Endothelial cell of hepatic sinusoid (primary cell): ENCODE results near the gene KCNG3.

Experiments used
- in situ Hi-C: cut with HindIII; loops from 2 replicates; pipeline ENCODE4 v1.10.0; 2017; ENCODE audit warnings: low sequenced_read_pairs

The KCNG3 gene

DNA sequence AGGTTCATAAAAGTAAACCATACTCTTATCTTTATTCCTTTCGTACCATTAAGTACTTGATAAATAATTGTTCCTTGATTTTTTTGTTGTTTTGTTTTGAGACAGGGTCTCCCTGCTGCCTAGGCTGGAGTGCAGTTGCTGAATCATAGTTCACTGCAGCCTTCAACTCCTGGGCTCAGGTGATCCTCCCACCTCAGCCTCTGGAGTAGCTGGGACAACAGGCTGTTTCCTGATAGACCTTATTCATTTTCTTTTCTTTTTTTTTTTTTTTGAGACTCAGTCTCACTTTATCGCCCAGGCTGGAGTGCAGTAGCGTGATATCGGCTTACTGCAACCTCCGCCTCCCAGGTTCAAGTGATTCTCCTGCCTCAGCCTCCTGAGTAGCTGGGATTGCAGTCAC is 5.5 kb downstream of the KCNG3 start:
- in situ Hi-C loops, result no loop called here

DNA sequence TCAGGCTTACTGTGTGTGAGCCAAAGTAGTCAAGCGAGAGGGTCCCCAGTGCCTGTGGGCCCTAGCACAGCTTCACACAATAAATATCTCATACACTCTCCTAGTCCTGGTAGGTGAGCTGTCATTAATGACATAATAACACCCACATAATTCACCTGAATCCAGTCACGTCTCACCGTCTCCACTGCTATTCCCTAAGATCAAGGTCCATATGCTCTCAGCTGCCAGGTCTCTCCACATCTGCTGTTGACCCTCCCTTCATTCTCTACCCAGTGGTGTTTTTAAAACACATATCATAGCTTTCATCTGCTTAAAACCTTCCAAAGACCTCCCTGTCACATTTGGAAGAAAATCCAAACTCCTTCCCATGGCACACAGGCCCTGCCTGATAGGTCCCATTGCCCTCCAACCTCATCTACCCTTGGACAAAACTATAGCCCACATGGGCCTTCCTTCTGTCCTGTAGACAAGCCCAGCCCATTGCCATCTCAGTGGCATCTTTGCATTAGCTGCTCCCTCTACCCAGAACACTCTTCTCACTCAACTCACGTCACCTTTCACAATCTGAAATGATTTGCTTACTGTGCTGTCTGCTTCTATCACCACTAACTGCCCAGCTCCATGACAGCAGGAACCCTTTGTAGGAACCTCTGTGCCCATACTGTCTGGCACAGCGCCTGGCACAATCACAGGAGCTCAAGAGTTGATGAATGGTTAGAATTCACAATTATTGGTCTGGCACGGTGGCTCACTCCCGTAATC is 7.5 kb downstream of the KCNG3 start:
- in situ Hi-C loops, result no loop called here

DNA sequence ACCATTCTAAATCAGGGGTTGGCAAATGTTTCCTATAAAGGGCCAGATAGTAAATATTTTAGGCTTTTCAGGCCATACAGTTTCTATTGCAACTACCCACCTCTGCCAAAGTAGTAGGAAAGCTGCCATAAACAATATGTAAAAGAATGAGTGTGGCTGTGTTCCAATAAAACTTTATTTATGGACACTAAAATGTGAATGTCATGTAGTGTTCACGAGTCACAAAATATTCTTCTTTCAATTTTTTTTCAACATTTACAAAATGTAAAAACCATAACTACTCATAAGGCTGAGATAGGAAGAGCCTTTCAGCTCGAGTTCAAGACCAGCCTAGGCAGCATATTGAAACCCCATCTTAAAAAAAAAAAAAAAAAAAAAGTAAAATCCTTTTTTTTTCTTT is 13.4 kb downstream of the KCNG3 start:
- in situ Hi-C loops, result no loop called here

DNA sequence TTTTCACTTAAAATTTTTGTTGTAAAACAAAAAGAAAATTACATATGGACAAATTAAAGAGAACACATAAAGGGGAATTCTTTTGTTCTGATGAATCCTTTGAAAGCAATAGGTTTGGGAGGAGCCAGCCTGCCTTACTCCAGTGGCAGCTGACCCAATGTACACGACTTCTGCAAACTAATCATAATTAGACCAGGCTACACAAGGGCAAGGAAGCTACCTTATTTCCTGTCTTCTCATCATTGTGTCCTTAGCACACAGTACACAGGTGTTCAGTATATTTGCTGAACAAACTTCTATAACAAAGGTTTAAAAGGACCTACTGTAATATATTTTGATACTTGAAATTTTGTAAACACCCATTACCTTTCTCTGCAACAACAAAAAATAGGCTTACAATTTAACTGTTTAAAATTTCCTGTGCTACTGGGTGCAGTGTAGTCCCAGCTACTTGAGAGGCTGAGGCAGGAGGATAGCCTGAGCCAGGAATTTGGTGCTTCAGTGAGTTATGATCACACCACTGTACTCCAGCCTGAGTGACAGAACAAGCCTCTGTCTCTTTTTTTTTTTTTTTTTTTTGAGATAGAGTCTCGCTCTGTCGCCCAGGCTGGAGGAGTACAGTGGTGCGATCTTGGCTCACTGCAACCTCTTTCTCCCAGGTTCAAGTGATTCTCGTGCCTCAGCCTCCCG is 18.9 kb downstream of the KCNG3 start:
- in situ Hi-C loops, result no loop called here

DNA sequence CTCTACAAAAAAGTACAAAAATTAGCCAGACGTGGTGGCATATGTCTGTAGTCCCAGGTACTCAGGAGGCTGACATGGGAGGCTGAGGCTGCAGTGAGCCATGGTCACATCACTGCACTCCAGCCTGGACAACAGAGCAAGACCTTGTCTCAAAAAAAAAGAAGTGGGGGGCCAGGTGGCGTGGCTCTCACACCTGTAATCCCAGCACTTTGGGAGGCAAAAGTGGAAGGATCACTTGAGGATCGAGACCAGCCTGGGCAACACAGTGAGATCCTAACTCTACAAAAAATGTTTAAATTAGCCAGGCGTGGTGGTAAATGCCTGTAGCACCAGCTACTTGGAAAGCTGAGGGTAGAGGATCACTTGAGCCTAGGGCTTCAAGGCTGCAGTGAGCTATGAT is 23.1 kb downstream of the KCNG3 start:
- in situ Hi-C loops, result no loop called here

DNA sequence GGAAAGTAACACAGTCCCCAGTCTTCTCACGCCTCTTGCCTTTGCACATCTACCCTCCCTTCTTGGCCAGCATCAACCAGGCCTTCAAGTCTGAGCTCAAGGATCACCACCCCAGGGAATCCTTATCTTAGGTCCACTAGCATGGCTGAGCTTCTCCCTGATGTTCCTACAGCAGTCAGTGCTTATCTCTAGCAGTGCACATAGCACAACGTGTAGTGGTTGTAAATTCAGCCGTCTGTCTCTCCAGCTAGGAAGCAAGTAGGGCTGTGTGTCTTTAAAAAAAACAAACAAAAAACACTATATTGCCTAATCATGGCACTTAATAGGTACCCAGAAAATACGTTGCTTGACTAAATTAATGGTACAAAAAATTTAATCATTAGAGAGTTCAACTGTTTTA is 29.2 kb downstream of the KCNG3 start:
- in situ Hi-C loops, result loop anchor here (5.0 kb wide), 1 partner anchor 103 kb away; the partner anchor contains the start of gene MTA3

DNA sequence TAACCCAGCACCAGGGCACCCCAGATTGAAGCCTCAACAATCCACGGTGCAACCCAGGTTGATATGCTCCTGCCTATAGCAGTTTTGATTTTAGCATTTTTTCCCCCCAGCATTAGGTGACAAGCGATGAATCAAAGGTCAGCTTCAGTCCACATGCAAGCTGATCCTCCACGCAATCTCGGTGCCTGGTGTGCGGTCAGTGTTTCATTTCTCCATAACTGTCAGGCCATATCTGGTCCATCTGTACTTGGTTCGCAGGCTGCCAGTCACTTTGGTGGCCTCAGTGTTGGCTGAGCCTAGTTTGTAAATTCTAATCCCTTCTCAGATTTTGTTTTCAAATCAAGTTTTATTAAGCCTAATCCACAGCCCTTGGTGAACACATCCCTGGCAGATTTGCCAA is 30.2 kb downstream of the KCNG3 start:
- in situ Hi-C loops, result loop anchor here (5.0 kb wide), 1 partner anchor 104 kb away; the partner anchor contains the start of gene MTA3

DNA sequence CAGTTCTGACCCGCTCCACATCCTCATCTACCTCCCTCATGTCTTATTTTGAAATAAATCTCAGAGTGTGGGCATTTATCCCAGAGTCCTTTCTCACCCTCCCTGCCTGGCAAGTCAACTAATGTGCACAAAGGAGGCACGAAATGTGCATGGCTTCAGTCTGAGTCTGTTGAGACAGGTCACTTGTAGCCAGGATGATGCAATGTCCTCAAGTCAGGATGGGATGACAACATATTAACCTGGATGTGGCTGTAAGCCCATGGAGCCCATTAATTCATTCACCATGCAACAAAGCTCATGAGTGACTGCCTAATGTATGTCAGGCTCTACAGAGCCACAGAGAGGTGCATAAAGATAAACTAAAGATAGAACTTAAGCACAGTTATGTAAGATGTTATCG is 34.5 kb downstream of the KCNG3 start:
- in situ Hi-C loops, result no loop called here

DNA sequence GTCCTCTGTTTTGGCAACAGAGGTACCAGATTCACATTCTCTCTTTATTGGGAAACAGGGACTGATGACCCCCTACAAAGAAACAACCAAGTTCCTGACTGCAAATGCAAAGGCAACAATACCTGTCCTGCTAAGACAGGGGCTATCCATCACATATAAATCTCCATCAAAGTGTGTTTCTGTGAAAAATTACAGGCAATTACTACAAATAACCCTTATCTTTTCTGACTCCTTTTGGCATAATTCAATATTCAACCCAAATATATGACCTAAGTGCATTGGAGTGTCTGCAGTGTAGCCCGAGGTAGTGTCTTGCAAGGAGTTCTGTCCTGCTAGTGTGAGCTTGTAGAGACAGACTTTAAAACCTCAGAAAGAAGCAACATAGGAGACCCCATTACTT is 35.4 kb downstream of the KCNG3 start:
- in situ Hi-C loops, result no loop called here

DNA sequence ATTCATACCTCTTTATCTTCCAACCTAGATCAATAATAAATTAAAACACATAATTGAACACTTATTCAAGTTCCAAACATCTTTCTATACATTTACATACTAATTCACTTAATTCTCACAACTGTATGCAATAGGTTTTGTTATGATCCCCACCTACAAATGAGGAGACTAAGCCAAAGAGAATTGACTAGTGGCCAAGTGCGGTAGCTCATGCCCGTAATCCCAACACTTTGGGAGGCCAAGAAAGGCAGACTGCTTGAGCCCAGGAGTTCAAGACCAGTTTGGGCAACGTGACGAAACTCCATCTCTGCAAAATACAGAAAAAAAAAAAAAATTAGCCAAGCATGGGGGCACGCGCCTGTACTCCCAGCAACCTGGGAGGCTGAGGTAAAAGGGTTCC is 36.8 kb downstream of the KCNG3 start:
- in situ Hi-C loops, result no loop called here

DNA sequence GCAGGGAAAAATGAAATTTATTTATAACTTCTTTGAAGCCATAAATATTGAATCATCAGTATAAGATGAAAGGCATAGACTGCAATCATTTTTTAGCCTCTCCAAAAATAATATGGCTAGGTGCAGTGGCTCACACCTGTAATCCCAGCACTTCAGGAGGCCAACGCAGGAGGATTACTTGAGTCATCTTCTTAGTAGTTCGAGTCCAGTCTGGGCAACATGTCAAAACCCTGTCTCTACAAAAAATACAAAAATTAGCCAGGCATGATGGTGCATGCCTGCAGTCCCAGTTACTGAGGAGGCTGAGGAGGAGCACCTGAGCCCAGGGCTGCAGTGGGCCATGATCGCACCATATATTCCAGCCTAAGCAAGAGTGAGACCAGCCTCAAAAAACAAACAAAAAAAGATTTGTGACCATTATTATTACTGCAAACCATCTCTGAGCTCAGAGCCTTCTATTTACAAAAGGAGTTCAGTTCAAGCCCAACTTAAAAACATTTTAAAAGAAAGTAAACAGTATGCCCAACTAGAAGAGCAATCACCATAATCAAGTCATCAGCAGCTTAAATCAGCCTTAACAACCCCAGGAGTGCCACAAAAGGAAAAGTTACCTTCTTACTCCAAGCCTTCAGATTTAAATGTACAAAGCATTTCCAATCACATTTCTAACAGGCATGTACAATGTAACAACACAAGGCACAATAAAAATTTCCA is 37.5 kb downstream of the KCNG3 start:
- in situ Hi-C loops, result no loop called here

DNA sequence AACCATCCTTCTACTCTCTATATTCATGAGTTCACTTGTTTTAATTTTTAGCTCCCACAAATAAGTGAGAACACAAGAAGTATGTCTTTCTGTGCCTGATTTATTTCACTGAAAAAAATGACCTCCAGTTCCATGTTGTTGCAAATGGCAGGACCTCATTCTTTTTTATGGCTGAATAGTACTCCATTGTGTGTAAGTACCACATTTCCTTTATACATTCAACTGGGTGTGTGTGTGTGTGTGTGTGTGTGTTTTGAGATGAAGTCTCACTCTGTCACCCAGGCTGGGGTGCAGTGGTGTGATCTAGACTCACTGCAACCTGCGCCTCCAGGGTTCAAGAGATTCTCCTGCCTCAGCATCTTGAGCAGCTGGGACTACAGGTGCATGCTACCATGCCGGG is 41.2 kb downstream of the KCNG3 start:
- in situ Hi-C loops, result no loop called here

DNA sequence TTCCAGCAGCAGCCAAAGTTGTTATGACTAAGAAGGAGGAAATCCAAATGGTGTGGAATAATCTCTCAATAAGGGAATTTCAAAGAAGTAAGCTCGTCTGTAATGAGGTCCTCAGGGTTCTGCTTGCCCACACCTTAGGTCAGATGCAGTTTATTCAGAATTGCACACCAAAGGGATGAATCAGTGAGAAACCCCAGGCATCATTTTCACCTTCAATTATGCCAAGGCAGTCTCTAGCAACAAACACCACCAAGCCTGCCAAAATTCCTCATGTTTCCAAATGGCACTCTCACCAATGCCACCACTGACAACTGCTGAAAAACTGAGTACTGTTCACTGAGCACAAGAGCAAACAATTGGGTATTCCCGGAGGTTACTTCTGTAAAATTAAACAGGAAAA is 43.6 kb downstream of the KCNG3 start:
- in situ Hi-C loops, result no loop called here

DNA sequence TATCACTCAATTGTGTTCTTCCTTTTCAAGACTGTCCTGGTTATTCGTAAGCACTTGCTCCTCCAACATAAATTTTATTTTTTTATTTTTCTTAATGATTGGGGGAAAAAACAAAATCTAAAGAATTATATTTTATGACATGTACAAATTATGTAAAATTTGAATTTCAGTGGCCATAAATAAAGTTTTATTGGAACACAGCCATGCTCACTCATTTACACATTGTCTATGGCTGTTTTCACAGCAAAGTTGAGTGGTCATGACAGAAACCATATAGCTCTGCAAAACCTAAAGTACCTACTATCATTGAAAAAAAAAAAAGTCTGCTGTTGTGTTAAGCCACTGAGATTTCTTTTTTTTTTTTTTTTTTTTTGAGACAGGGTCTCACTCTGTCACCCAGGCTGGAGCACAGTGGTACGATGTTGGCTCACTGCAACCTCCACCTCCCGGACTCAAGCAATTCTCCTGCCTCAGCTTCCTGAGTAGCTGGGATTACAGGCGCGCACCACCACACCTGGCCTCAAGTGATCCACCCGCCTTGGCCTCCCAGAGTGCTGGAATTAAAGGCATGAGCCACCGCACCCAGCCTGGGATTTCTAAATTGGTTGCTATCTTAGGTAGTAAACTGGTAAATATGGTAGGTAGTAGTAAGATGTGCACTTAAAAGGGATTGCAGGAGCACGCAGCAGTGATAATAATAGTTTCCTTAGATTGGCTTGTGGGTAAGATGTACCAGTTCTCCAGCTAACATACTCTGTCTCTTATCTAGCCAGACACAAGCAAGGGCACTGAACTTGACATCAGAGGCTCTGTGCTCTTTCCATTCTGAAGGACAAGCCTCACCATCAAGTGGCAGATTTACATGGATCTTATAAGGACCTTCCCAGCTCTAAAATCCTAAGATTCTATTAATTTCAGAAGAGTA is 44.4 kb downstream of the KCNG3 start:
- in situ Hi-C loops, result no loop called here

DNA sequence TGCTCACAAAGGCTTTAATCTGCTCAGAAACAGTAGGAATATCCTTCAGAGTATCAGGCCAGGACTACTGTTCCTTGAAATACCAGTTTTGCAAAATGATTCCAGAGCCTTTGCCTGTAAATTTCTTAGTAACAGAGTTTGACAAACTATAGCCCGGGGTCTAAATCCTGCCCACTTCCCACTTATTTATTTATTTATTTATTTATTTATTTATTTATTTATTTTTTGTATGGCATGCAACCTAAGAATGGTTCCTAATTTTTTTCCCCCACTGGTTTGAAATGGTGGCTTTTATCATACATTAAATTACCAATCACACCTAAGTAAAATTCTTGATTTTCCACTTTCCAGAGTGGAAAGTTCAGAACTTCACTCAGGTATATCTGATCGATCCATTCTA is 45.6 kb downstream of the KCNG3 start:
- in situ Hi-C loops, result no loop called here

DNA sequence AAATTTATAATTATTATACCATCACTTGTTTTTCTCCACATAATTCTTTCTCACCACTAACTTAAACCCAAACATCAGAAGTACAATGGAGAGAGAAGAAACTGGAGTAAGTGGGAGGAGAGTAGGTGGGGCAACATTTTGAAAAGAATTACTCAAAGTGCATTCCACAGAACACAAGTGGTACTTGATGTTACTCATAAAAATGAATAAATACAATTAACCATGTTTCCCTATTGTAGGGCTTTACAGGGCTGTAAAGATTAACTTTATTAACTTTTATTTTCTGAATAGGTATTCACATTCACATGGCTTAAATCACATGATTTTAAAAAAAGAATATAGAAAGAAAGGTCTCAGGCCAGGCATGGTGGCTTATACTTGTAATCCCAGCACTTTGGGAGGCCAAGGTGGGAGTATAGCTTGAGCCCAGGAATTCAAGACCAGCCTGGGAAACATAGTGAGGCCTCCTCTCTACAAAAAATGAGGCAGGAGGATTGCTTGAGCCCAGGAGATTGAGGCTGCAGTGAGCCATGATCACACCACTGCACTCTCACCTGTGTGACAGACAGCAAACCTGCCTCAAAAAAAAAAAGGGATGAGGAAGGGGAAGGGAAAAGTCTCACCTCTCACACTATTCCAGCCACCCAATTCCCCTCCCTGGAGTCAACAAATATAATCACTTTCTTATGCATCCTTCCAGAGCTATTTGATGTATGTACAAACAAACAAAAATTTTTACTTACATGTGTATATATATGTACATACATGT is 47.1 kb downstream of the KCNG3 start:
- in situ Hi-C loops, result no loop called here

DNA sequence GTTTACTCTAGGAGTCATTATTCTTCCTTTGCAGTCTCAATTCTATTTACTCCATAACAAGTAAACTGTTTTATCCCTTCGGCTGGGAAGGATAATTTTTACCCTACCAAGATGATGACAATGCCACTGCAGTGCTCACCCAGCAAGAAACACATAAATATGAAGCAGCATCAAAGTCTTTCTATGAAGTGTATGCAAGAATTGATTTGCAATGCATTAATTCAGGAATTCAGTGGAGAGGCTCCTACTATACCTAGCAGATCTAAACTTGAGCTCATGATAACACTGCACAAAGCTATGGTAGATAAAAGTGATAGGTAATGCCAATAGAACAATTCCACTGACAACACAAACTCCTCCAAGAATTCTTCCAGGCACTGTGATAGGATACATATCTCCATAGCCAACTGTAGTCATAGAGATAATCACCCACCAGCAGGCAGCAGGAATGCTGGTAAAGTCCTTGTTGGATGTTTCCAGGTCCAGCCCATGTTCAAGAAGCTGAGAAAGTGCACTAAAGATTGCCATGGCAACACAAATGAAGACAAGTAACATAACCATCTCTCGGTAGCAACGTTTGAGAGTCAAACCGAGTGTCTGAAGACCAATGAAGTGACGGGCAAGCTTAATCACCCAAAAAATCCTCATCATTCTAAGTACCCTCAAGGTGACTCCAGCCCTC is 49.9 kb downstream of the KCNG3 start:
- in situ Hi-C loops, result no loop called here

DNA sequence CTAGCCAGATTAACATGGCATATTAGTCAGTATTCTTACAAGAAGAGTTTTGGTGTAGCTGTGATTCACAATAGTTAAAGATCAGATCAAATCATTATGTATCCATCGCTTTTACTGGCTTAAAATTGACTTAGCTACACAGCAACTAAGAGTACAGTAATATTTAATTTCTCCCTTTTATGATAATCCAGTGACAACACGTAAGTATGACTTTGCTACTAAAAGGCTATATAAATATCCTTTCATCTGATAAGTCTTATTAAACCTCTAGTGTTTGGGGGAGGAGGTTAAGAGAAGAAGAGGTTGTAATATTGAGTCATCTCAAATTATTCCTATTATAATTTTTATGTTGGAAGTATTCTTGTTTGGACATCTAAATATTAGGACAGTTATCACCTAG is 51.0 kb downstream of the KCNG3 start:
- in situ Hi-C loops, result no loop called here

DNA sequence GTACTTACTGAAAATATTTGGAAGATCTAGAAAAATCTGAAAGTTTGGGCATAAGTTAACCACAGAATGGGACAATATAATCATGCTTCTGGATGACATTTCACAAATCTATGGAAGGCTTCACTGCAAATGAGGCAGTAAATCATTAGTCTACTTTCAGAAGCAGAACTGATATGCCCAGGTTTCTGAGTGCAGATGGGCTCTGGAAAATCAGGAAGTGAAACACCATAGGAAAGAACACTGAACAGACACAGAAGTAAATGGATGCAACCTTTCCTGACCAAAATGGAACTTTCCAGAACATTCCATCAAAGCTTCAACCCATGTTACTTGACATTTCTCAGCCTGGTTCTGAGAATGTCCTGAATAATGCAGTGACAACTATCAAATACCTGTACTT is 55.1 kb downstream of the KCNG3 start:
- in situ Hi-C loops, result no loop called here

DNA sequence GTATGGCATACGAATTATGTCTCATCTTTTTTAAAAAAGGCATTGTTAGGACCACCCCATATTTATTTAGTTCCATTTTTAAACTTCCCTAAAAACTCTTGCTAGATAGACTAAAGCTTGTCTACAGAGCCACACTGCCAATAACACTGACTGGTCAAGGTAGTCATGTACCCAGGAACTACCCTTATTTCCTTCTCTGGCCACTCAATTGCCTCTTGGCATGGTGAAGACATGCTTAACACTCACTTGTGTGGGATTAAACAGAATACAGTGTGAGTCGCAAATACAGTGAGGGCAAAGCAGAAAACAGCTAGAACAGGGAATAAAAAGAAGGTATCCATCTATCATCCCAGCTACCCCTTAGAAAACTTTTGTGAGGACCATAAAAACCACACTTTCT is 57.4 kb downstream of the KCNG3 start:
- in situ Hi-C loops, result no loop called here
